Middle frontal gyrus (tissue), 1 donor: ENCODE measurements around the gene ARFGEF2.

Experiments
- DNase-seq: peaks from one replicate; pipeline ENCODE4 v3.0.0-alpha.2; 2015; ENCODE audit warnings: low spot score; ENCODE audit errors: extremely low spot score

The ARFGEF2 gene

DNA sequence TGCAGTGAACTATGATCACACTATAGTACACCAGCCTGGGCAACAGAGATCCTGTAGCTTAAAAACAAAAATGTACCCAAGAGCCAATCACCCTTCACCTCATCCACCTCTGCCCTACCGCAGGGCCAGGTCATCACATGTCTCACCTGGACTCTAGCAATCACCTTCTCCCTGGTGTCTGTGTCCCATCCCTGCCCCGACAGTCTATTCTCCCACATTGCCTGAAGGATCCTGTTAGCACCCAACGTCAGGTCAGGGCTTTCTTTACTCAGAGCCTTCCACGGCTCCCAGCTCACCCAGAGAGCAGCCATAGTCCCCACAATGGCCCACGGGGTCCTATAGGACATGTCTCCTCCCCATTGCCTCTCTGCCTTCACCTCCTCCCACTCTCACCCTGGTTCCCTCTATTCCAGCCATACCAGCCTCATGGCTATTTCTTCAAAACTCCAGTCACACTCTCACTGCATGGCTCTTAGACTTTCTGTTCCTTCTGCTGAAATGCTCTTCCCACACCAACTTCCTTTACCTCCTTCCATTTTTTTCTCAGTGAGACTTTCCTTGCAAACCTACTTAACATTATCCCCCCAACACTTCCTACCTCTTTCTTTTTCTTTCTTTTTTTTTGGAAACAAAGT is 22.5 kb upstream of the ARFGEF2 start:
- DNase-seq = no peak

DNA sequence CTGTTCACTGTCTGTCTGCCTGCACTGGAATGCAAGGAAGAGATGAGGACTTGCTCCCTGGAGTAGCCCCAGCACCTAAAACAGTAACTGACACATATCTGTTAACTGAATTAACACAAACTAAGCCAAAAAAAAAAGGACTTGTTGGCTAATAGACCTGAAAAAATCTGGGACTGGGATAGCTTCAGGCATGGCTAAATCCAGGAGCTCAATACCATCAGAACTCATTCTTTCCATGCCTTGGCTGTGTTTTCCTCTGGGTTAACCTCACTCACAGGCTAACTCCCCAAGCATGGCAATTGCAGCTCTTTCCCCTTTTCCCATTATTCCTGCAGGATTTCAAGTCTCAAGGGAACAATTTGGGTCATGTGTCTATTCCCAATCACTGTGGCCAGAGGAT is 21.6 kb upstream of the ARFGEF2 start:
- no peak for DNase-seq

DNA sequence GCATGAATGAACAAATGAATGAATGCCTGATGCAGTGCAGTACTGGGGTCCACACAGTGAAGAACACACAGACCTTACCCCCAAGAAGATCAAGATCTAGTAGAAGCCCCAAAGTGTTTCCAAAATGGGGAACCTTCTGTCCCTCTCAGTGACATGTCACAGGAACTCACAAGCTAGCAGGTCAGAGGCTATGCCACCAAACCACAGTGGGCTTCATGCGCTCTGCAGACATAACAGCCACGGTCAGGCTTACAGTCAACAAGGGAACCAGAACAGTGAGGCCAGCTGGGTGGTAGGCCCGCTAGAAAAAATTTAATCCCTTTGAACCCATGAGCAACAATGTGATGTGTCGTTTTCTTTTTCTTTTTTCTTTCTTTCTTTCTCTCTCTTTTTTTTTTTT is 20.2 kb upstream of the ARFGEF2 start:
- DNase-seq = no peak

DNA sequence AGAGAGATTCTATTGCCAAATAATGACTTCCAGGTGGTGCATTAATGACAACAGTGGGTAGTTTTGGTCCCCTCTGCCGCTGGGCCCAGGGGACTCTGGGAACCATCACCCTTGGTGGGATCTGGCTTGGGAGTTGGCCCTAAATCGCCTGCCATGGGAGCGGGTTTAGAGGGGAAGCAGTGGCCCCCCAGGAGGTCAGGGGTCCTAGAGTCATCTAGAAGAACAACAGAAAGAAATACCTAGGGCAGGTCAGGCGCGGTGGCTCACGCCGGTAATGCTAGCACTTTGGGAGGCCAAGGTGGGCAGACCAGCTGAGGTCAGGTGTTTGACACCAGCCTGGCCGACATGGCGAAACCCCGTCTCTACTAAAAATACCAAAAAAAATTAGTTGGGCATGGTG is 17.8 kb upstream of the ARFGEF2 start:
- no peak for DNase-seq

DNA sequence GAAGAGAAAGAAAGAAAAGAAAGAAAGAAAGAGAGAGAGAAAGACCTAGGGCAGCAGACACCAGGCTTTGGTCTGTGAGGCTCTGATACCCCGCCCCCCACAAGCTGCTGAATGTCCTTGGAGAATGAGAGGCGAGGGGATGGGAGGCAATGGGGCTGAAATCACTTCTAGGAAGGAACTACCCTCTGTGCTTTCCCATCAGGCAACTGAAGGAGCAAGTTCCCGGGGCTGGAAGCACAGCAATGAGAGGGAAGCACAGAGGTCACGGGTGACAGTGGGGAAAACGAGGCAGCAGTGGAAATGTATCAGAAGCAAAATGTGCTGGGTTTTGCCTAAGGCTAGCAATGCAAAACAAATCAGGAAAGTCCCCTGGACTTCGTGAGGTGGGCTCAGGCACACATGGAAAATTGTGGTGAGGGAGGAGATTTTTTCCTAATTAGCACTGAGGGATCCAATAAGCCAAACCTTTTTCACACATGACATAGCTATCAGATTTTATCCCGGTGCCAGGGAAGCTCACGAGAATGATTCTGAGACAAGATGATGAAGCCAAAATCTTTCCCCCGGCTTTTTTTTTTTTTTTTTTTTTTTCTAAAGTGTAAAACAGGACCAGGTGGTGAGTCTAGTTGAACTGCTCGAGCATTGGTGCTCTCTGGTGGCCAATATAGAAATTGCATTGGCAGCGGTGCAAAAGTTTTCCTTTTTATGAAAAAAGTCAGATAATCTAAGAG is 16.8 kb upstream of the ARFGEF2 start:
- peak; percentile 55 for DNase-seq

DNA sequence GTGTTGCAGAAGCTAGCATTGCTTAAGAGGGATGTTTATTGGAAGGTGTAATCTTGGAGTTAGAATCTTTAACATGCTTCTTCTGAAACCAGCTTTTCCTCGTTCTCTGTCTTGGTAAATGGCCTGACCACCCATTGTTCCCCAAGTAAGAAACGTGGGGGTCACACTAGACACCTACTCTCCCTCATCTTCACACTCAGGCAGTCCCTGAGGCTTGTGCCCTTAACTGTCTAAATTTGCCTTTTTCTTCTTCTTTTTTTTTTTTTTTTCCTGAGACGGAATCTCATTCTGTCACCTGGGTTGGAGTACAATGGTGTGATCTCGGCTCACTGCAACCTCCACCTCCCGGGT is 16.2 kb upstream of the ARFGEF2 start:
- no peak for DNase-seq

DNA sequence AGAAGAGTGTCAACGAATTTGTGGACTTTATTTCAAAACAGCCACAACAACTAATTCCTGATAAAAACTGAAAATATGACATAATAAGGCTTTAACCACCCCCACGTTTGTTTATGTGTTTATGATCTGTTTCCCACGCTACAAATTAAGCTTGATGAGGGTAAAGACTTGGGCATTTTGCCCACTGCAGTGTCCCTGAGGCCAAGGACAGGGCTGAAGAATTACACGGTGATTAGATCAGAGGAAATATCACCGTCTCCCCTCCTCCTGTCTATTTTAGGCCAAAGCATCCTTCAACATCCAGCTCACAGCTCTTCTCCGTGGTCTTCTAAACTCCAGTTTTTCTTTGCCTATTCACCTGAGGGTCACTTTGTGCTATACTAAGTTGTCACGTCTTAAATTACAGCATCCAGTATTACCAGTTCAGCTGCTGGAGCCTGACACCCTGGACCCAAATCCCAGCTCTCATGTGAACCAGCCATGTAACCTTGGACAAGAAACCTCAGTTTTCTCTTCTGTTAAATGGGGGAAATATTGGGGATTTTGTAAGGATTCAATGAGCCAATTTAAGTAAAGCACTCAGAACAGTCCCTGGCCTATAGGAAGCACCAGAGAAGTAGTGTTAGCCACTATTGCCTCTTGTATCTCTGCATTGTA is 15.2 kb upstream of the ARFGEF2 start:
- no peak for DNase-seq

DNA sequence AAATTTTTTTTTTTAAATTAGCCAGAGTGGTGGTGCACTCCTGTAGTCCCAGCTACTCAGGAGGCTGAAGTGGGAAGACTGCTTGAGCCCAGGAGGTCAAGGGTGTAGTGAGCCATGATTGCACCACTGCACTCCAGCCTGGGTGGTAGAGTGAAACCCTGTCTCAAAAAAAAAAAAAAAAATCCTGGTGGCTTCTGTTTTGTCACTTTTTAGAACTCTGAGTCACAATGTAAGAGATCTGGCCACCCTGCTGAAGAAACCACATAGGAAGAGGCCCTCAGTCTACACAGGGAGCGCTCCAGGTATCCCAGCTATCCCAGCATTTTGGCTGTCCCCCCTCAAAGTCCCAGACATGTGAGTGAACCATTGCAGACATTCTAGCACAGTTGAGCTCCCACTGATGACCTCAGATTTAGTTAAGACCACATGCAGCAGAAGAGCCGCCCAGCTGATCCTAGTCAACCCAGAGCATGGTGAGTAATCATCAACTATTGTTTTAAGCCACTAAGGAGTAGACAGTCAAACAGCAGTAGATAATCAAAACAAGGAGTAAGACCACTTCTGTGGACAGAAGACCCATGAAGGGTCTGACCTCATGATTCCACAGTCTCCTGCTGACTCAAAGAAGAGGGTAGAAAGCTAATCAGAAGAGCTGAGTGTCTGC is 12.7 kb upstream of the ARFGEF2 start:
- no peak for DNase-seq

DNA sequence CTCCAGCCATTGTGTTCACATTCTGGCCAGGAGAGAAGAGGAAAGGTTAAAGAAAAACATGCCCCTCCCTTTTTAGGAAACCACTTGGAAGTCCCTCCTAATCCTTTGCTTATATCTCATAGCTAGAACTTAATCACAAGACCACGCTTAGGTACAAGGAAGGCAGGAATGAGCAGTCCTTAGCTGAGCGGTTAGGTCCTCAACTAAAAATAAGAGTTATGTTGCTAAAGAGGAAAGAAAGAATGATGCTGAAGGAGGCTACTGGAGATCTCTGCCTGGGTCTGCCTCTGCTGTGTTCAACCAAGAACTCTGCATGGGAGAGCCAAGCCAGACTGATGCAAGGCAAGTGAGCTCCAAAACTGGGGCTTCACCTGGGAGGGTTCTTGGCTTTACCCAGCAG is 11.6 kb upstream of the ARFGEF2 start:
- no peak for DNase-seq

DNA sequence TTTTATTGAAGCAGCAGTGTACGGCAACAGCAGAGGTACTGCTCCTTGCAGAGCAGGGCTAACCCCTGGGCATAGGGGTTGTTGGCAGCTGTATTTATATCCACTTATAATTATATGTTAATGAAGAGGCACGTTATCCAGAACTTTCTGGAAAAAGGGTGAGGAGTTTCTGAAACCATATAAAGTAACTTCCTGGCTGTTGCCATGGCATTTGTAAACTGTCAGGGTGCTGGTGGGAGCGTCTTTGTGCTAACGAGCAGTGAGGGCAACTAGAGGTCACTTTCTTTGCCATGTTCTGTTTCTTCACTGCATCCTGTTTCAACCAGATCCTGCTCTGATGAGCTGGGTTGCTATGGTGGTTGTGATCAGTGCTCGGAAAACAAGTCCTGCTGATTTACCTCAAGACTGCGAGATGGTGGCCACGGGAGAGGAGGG is 11.1 kb upstream of the ARFGEF2 start:
- DNase-seq = no peak

DNA sequence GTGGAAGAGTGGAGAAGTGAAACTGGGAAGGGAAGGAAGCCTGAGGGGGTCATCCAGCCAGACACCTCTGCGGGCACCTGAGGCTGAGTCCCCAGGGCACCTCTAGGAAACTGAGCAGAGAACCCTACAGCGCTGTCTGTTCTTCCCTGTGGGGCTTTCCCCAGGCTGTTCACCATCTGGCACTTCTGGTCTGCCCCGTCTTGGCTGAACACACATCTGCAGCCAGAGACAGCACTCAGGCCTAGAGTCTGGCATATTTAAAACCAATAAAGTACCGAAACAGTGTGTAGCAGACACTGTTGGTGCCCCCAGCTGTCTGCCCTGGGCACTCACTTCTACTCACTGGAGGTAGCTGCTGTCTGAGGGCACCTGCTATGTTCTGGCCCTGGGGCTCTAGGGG is 9.4 kb upstream of the ARFGEF2 start:
- no peak for DNase-seq

DNA sequence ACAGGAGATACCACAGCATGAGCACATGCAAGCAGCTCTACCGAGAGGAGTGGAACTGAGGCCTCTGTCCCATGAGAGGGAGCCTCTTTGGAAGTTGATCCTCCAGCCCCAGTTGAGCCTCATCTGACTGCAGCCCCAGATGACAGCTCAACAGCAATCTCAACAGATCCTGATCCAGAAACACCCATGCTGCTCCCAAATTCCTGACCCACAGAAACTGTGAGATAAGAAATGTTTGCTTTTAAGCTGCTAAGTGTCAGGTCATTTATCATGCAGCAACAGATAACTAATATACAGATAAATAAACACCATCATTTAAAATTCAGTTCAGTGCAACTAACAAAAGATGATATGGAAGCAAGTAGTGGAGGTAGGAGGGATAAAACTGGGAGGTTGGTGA is 4.8 kb upstream of the ARFGEF2 start:
- no peak for DNase-seq

DNA sequence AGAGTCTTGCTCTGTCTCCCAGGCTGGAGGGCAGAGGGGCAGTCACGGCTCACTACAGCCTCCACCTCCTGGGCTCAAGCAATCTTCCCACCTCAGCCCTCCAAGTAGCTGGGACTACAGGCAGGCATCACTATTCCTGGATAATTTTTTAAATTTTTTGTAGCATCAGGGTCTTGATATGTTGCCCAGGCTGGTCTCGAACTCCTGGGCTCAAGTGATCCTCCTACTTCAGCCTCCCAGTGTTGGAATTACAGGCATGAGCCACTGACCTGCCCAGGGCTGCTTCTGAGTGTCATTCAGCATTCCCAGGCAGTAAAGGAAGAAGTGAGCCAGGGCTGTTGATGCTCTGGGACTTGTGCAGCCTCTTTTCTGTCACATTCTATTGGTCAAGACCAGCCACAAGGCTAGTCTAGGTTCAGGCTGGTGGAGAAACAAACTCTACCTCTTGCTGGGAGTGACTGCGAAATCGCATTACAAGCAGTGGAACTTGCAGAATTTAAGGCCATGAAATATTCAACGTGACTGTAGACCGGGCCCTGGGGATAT is 2.1 kb upstream of the ARFGEF2 start:
- DNase-seq = no peak

DNA sequence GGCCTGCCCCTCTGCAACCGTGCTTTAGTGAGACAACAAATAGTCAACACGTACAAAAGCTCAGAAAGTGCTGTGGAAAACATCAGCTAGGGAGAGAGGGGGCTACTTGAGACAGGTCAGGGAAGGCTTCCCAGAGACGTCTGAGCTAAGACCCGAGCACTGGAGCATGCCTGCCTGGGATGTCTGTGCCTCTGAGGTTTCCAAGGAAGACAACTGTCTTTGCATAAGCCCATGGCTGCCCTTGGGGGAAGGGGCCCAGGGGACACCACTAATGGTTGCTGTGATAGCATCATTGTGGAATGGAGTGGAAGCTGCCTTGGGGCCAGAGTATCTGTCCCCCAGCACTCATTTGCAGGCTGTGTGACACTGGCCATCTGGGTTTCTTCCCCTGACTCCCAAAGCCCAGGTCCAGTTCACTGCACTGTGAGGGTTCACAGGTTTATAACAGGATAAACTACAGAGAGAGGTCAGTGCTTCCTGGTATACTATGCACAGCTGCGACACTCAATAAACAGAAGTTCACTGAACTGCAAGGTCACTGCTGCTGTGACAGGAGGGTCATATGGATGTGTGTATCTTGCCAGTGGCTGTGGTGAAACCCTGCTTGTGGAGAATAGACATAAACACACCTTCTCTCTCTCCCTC is 1.5 kb upstream of the ARFGEF2 start:
- no peak for DNase-seq

DNA sequence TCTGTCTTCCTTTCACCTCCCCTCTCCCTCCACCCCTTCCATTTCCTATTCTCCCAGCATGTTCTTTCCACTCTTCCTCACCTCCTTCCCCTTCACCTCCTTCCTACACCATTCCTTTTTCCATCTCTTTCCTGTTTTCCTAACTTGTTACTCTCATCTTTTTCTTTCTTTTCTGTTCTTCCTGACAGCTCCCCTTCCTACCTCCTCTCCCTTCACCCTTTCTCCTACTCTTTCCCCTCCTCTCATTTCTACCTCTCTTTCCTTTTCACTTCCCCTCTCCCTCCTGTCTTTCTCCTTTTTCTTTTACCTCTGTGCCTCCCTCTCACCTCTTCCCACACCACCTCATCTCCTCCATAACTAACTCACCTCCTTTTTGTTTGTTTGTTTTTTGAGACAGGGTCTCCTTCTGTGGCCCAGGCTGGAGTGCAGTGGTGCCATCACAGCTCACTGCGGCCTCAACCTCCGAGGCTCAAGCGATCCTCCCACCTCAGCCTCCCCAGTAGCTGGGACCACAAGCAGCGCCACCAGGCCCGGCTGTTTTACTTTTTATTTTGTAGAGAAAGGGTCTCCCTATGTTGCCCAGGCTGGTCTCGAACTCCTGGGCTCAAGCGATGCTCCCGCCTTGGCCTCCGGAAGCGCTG is 864 bp upstream of the ARFGEF2 start:
- DNase-seq = no peak

DNA sequence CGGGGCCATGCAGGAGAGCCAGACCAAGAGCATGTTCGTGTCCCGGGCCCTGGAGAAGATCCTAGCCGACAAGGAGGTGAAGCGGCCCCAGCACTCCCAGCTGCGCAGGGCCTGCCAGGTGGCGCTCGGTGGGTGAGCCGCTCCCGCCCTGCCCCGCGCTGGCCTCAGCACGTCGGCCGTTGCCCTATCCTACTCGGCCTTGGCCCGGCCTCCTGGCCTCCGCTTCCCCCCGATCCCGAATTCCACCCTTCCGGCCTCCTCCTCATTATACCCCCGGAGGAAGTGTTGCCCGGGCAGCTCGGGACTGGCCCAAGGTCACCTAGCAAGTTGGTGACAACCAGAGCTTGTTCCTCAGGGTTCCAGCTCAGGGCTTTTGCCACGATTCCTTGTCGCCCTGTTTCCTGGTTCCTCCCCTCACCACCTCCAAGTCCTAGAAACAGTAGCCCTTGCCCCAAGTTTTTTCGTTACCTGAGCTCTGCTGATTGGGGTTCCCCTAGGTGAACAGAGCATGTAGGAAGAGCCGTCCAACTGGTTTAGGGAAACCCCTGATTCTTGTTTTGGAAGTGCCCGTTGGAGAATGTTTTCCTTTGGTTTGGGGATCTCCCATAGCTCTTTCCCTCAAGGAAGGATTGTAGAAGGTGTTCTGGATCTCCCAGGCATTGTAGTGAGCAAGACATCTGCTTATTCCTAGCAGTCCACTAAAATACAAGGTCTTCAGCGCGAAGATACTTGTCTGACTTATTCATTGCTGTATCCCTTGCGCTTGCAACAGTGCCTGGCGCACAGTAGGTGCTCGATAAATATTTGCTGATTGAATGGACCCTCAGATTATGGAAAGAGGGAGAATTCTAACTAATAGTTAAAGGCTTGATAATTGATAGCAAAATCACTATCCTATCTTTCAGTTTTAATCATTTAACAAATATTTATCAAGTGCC is 641 bp downstream of the ARFGEF2 start:
- no peak for DNase-seq

DNA sequence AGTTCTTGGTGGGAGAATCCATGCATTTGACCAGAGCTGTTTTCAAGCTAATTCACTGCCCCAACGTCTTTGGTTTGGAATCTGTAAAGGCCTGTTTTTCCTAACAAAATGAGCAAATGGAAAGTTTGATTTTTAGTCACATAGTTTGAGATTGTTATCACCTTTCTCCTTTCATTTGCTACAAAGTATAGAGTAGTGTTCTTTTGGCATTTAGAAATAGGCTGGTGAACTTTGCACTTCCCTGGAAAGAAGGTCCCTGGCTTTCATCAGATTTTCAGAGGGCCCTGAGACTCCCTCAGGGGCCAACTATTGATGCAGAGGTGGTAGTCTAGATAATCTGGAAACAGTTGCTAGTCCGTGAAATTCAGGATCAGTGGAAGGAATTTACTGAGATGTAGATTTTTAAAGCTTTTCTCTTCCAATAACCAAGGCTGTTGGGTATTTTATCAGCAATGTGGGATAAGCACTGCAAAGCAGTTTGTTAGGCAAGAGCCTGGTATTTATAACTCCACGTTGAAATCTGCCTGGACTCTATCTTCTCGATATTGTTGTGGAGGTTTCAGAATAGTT is 1.7 kb downstream of the ARFGEF2 start:
- no peak for DNase-seq

DNA sequence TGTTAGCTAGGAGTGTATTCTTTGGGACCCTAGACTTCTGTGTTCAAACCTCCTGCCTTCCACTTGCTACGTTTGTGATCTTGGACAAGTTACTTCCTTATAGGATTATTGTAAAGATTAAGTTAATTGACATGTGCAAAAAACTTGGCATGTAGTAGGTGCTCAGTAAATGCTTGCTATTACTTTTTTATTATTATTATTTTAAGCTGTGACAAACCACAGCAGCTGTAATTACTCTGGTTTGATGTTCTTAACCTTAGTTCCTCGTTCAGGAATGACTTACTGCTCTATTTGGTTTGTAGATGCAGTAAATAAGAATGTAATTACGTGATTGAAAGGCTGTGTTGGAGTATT is 3.2 kb downstream of the ARFGEF2 start:
- no peak for DNase-seq

DNA sequence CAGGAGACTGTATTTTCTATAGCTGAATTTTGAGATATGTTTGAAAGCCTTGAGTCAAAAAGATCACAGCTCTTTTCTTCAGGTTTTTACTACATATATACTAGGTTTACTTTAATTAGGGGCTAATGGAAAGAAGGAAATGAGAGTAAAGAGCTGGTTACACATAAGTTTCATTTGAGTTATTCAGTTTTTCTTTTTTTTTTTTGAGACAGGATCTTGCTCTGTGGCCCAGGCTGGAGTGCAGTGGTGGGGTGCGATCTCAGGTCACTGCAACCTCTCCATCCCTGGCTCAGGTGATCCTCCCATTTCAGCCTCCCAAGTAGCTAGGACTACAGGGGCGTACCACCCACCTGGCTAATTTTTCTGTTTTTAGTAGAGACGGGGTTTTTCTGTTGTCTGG is 4.8 kb downstream of the ARFGEF2 start:
- no peak for DNase-seq

DNA sequence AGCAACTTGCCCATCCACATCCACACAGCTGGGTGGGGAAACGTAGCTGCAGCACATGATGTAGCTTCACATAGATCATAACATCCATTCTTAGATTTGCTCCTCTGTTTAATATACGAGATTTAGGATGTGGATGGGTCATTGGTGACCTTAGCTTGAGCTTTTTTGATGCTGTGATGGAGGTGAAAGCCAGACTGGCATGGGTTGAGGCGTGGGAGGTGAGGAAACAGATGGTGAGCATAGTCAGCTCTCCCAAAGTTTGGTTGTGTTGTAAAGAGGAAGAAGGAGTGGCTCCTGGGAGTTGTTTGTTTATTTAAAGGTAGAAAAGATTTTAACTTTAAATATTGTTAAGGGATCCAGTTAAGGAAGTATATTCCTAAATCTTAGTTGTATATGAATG is 5.3 kb downstream of the ARFGEF2 start:
- no peak for DNase-seq
